A204.1 (cell line): ENCODE measurements around the gene SCARB1.

Source experiments
- FAIRE-seq: peaks from 2 replicates; lab custom pipeline; 2012; peaks lifted over from hg19 to GRCh38; lab: Jason Lieb, UNC

The SCARB1 gene

DNA sequence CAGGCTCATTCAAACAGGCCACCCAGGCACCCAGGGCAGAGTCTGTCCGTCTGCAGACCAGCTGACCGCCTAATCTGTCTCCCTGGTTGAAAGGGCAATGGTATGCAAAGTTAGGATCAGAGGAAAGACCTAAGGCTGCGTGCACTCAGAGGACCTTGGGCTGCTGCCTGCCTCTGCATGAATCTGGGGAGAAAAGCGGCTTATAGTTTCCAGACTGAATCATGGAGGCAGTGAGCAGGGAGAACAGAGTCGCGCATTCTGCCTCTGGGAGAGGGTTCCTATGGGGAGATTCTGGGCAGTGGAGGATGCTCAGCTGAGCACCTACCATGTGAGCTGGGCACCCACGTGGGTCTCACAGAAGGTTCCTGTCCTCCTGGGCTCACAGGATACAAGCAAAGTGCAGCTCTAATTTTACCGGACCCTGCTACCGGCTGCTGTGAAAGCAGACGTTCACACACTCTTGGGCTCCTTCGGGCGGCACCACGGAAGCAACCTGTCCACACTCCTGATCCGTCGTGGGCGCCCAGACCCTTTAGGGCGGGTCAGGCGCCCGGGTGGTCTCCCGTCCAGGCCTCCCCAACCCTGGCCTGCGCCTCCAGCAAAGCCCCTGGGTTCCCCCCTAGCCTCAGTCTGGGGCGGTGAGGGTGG, 772 bp downstream of the SCARB1 start:
- FAIRE-seq: no peak

- FAIRE-seq: no peak
Measured at GRCh38 chr12:124861898-124862676, 1.6 kb downstream of the SCARB1 start.

DNA sequence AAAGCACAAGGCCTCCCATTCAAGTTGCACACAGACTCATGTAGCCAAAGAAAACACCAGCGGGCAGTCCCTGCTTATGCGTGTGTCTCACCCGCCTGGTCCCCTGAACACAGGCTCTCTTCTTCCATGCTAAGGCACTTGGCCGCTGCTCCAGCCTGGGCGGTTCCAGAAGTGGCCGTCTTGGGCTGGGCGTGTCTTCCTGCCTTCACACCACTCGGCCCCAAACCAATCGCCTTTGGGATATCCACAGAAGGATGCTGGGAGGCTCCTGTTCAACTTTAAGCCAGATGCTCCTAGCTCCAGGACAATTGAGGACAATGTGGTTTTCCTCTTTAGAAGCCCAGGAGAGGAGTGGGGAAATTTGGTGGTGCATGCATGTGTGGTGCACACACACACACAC, 2.2 kb downstream of the SCARB1 start:
- peak; percentile 90 for FAIRE-seq

DNA sequence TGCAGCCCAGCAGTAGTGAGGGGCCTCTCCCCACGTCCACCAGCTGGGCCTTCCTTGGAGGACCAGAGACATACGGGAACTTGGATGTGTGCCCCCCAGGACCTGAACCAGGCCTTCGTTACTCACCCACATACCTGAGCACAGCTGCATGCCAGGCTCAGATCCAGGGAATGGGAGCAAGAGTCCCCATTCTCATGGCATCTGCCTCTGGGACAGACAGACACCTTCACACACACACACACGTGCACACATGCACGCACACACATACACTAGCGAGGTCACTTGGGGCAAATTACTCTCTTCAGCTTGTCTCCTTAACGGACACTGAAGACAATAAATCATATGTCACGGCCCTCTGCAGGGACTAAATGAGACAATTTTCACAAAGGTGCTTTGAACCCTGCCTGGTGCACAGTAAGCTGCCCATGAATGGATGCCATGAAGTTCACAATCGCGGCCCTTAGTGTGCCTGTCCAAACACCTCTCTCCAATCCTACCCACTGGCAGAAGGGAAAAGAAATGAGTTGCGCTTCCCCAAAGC, 5.7 kb downstream of the SCARB1 start:
- FAIRE-seq: no peak

DNA sequence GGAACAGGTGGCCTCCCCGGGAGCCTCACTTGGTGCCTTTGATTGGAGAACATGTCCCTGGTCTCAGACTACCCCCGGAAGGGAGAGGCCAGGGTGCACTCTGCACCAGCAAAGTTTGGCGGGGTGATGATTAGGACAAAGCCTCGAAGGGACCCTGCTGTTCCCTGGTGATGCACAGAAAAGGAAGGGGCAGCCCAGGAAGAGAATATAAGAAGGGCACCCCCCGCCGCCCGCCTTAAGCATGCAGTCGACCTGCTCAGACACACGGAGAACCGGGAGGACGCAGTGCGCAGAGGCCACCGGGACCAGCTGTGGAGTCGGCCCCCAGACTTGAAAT, 6.9 kb downstream of the SCARB1 start:
- no peak for FAIRE-seq

GRCh38 chr12:124856132-124856841, 7.4 kb downstream of the SCARB1 start:
- no peak for FAIRE-seq

DNA sequence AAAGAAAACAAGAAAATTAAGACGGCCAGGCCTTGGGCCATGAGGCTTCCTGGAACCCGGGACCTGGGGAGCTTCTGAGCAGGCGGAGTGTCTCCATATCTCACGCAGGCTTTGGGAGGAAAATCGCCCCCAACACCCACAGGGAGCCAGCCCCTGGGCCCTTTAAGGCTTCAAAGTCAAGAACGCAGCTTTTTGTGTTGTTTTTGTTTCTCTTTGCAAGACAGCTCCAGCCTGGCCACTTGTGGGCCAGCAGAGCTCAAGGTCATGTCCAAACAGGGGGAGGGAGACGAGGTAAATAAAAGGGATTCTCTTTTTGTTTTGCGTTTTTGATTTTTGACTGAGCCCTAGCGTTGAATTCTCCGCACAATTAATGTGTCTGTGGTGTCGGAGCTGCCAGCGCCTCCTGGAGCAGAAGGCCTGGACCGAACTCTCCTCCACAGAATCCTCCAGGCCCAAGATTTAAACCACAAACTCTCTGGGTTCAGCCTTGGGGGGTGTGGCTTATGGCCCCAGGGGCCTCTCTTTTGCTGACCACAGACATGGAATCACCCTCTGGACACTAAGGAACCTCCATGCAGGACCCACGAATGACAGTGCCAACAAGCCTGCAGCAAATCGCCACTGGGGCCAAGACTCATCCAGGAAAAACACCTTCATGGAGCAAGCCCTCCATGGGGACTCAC, 8.2 kb downstream of the SCARB1 start:
- FAIRE-seq: no peak

DNA sequence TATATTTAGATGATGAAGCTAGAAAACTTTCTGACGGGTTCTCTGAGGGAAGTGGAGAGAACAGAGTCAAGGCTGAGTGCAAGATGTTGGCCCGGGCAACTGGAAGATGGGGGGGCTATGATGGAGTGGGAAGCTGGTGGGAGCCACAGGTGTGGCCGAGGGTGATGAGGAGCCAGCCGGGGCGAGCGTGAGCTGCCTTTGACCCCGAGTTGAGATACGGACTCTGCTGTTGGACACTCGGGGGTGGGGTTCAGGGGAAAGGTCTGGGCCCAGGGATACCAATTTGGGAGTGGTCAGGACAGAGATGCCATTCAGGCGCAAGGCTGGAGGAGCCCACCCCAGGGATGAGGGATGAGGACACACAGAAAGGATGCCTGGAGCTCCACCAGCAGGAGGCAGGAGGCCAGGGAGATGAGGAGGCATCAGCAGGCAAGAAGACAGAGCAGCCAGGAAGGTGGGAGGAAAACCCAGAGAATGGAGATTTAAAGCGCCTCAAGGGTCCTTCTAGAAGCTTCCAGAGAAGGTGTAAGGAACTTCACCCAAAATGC, 9.0 kb downstream of the SCARB1 start:
- FAIRE-seq: no peak

GRCh38 chr12:124853781-124854636, 9.7 kb downstream of the SCARB1 start:
- FAIRE-seq: no peak

DNA sequence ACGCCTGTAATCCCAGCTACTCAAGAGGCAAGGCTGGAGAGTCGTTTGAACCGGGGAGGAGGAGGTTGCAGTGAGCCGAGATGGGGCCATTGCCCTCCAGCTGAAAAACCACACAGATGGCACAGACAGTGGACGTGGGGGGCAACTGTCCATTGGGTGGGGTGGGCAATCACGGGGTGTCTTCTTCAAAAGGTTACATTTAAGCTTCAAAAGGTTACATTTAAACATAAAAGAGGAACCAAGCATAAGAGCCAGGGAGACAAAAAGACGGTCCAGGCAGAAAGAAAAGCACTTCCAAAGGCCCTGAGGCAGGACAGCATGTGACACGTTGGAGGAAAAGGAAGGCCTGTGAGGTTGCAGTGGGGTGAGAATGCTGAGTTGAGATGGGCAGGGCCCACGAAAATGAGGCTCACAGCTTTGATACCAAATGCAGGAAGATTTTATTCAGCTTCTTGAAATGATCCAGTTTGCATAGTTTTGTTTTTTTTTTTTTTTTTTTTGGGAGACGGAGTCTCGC, 10.7 kb downstream of the SCARB1 start:
- no peak for FAIRE-seq

DNA sequence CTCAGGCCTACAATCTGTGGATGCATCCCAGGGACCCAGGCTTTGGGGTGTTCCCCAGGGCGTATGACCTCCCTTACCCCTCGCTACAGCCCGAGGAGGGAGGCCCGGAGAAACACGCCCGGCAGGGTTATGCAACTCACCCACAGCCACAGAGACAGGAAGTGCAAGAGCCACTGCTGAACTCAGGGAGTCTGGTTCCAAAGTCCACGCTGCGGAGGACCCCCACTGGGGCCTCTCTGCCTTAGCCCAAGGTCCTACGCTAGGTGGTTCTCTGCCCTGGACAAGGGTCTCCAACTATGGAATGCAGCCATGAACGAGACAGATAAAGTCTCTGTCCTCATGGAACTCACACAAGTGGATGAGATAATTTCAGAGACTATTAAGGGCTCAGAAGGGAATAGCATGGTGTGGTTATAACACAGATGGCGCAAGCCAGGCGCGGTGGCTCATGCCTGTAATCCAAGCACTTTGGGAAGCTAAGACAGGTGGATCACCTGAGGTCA, 11.3 kb downstream of the SCARB1 start:
- no peak for FAIRE-seq

- no peak for FAIRE-seq
Measured at GRCh38 chr12:124851342-124851741, 12.3 kb downstream of the SCARB1 start.

DNA sequence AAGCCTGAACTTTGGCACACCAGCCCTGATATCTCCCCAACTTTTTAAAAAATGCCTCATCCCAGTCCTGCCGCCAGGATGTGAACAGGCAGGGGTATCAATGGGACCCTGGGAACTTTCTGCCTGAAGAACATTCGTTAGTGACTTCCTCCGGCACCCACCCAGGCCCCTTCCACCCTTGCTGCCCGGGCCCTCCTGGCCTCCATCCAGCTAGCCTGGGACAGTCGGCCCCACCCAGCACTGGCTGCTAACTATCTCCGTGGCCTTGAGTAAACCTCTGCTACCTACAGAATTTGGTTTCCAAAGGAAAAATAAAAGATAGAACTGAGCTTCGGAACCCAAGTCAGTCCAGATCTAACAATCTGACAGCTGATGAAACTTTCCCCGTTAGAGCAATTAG, 14.3 kb downstream of the SCARB1 start:
- FAIRE-seq: no peak

DNA sequence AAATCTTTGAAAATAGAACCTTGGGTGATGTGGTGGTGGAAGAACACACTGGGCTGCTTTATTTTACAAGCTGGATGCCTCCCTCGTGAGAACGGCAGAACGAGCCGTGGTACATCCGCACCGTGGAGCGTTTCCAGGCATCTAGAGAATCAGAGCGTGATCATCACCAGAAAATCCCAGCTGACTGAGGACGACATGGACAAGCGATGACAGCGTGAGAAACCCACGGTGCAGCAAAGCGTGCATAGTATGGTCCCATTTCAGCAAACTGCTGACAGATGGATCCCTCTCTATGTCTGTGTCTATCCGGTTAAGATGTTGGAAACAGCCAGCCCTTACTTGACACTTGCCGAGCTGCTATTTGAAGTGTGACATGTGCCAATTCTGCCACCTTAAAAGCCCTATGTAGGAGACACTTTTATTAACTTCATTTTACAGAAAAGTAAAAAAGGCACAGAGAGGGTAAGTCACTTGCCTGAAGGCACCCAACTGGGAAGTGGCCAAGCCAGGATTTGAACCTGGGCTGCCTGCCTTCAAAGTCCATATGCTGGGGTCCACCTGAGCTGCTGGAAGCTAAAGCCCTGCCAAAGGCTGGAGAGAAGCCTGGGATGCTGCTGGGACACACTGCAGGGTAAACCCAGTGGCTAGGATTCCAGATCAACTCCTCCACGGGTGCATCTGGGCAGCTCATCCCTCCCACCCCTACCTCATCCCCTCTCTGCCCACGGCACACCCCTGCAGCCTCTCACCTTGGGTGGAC, 14.9 kb downstream of the SCARB1 start:
- FAIRE-seq: no peak

DNA sequence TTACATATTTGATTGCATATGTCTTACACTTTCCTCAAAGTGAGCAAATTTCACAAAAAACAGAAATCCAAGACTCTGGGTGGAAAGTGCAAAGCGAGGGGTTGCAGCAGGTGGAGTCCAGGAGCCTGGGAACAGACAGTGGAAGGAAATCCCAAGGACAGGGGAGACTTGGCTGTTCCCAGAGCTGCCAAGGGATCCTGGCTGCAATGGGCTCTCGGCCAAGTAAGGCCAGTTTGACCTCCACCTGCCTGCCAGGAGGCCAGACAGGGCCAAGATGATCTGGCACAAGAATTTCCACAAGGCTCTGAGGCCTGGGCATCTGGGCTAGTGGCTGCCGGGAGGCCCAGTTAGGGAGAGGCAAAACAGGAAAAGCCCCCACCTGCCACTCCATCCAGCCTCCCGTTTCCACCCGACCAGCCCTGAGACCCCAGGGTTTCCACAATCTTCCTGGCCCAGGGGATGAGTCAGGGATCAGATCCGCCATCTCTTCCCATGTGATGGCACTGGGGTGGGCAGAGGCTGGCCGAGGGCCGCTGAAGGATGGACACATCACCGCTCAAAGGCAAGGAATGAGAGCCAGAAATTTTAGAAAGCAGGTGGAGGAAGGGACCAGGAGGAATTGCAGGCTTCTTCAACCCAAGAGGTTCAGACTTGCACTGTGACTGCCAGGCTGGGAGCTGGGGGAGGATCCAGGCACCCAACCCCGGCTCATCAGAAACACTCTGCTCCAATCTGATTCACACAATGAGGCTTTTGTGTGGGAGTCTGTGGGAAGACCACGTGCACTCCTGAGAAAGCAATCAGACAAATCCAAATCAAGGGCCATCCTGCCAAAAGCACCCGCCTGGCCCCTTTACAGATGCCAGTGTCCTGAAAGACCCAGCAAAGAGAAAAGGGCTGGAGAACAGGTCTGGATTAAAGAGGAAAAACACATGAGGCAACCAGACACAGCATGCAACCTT, 16.3 kb downstream of the SCARB1 start:
- no peak for FAIRE-seq

- FAIRE-seq: no peak
Measured at GRCh38 chr12:124844411-124845397, 19.0 kb downstream of the SCARB1 start.

DNA sequence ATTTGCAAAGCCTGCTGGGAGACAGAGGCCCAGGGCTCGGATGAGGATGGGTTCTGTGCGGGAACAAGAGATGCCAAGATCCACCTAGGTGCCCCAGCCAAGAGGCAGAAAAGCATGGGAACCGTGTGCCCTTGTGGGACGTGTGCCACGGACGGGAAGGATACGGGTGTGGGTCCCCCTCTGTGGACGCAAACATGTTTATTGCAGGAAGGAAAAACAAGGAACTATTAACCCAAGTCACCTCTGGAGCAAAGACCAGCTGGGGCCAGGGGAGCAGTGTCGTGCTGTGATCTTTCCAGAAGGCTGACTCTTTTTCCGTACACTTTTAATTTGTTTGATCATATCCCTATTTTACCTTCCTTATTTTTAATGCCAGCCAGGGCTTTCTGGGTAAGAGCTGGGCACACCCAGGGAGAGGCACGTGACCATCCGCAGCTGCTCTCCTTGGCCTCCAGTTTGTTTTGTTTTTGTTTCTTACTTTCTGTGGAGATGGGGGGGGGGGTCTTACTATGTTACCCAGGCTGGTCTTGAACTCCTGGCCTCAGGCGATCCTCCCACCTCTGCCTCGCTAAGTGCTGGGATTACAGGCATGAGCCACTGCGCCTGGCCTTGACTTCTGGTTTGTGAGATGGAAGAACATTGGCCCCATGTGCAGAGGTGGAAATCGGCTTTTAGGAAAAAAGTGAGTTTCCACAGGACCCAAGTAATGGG, 20.7 kb downstream of the SCARB1 start:
- FAIRE-seq: no peak
